ENCODE results near the gene D2HGDH.

- no peak for TF ChIP-seq POLR2A (IDR thresholded peaks at IDR 0.05; ENCODE audit: insufficient read depth in 1 of 2, low read depth in 2 of 2, low read length in 2 of 2)
- no peak for TF ChIP-seq RXRA (CRISPR knock-in tag; IDR thresholded peaks at IDR 0.05)
- TF ChIP-seq HDAC6 (IDR thresholded peaks at IDR 0.05; ENCODE audit: low read depth, low read length) = no peak
- no peak for TF ChIP-seq ZNF138 (CRISPR knock-in tag; IDR thresholded peaks at IDR 0.05; ENCODE audit: low read depth)
- TF ChIP-seq NRL (CRISPR knock-in tag; IDR thresholded peaks at IDR 0.05; ENCODE audit: borderline replicate concordance) = no peak
- no peak for TF ChIP-seq MAX (IDR thresholded peaks at IDR 0.05)
- no peak for TF ChIP-seq TFDP1 (CRISPR knock-in tag; IDR thresholded peaks at IDR 0.05; ENCODE audit: borderline replicate concordance)
- no peak for TF ChIP-seq RNF2 (conservative IDR thresholded peaks at IDR 0.05; ENCODE audit: low read depth)
- TF ChIP-seq ZNF354B (CRISPR knock-in tag; IDR thresholded peaks at IDR 0.05) = no peak
Observed at GRCh38 chr2:241728000-241728399, 6.4 kb upstream of the D2HGDH start.

All from HepG2 (cell line).